HUES64 (cell line): Measurements from ENCODE around the gene MRPS11.
"Not testable (repeated sequence)": the region's sequence is repeated elsewhere in the genome, so short reads cannot be mapped to it uniquely, and the experiment has no call there.

ENCODE experiments used
- H3K27ac ChIP-seq: 2 replicates; pipeline ENCODE4 v1.7.0; 2013; ENCODE audit warnings: low read depth, low read length, inconsistent platforms
- H3K27me3 ChIP-seq: 2 replicates; pipeline ENCODE4 v1.6.1; 2013; ENCODE audit warnings: mild to moderate bottlenecking, low read length; ENCODE audit not compliant: insufficient read depth
- H3K36me3 ChIP-seq: 2 replicates; pipeline ENCODE4 v1.6.1; 2013; ENCODE audit warnings: mild to moderate bottlenecking, low read length; ENCODE audit not compliant: insufficient read depth
- H3K4me1 ChIP-seq: 2 replicates; pipeline ENCODE4 v1.6.1; 2013; ENCODE audit warnings: mild to moderate bottlenecking, low read length, moderate library complexity; ENCODE audit not compliant: insufficient read depth
- H3K4me3 ChIP-seq: 2 replicates; pipeline ENCODE4 v1.5.1; 2013; ENCODE audit warnings: mild to moderate bottlenecking, low read length, moderate library complexity
- H3K9ac ChIP-seq: 2 replicates; pipeline ENCODE4 v1.6.1; 2013; ENCODE audit warnings: mild to moderate bottlenecking, low read depth, low read length
- H3K9me3 ChIP-seq: 2 replicates; pipeline ENCODE4 v1.6.1; 2013; ENCODE audit warnings: low read depth, low read length; ENCODE audit not compliant: insufficient read depth
- WGBS: fragments of 150-250, 120-280 bp; methylation state at CpG from one replicate; pipeline ENCODE4 v1.1.7; 2013; ENCODE audit warnings: missing lambda C conversion rate; 5-methylcytosine and 5-hydroxymethylcytosine counted together

Gene MRPS11

DNA sequence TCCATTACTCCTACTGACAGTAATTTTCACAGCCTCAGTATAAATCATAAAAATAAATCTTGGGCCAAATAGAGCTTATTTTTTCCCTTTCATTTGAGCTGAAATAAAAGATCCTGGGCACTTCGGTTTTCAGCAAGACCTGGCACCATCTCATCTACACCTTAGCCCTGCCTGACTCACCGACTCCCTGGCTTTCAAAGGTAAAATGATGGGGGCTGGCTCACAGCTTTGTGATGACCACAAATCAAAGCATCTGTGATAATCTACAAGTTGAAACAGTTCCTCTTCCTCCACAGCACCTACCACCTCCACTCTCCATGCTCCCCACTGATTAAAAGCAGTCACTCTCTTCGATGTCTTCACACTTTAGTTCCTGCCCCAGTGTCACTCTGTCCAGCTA lies 51.4 kb downstream of the MRPS11 start:
- H3K27me3 ChIP-seq, result no peaks in the 10 kb centered on the region
- WGBS, result 90% methylated on average over 3 of the region's 3 CpGs
- no peak overlapping the region for H3K27ac ChIP-seq
- H3K9me3 ChIP-seq, result no peaks in the 10 kb centered on the region
- H3K36me3 ChIP-seq, result peaks cover 7% of the 10 kb centered on the region; the same call in 1 of the 2 replicates
- H3K4me1 ChIP-seq, result no peaks in the 10 kb centered on the region
- H3K9ac ChIP-seq, result no peak overlapping the region
- no peak overlapping the region for H3K4me3 ChIP-seq

GRCh38 chr15:88524094-88524493 lies 56.6 kb downstream of the MRPS11 start:
- H3K27ac ChIP-seq, H3K9ac ChIP-seq, H3K4me3 ChIP-seq, H3K4me1 ChIP-seq, H3K9me3 ChIP-seq, H3K27me3 ChIP-seq: not testable (repeated sequence)
- peaks cover 27% of the 10 kb centered on the region for H3K36me3 ChIP-seq
- 96% methylated on average over 23 of the region's 23 CpGs for WGBS

- Histone ChIP-seq H3K9me3 (peaks cover 8% of the 10 kb centered on the region), H3K4me3 (no peak overlapping the region), H3K4me1 (no peaks in the 10 kb centered on the region), H3K27me3 (no peaks in the 10 kb centered on the region), H3K36me3 (peaks cover 39% of the 10 kb centered on the region), H3K9ac (no peak overlapping the region), H3K27ac (no peak overlapping the region)
Observed at GRCh38 chr15:88525418-88525817, 57.9 kb downstream of the MRPS11 start.

DNA sequence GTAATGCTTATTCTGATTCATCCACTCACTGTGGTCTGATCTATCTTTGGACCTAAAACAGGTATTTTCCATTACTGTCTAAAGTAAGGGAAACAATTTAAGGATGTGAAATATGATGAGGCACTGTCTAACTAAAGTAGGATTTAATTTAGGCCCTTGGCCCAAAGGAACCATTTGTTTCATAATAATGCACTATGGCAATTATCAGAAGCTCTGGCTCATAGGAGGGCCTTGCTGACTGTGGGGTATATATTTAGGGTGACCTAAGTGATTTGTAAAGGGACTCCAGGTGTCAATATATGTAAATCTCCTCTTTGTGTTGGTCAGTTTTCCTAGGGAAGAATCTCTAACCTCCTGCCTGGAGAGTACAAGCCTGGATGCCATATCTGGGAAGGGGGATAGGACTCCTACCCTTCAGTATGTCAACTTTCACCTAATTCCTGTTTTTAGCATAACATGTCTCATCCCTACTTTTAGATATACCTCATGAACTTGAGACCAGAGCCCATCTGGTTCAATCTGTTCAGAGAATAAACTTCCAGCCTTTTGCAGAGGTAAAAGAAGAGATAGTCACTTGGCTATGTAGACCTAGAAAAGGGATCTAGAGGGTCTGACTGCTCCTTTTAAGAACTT lies 58.9 kb downstream of the MRPS11 start:
- Histone ChIP-seq H3K9ac (no peak overlapping the region), H3K27ac (no peak overlapping the region), H3K36me3 (peaks cover 49% of the 10 kb centered on the region), H3K4me3 (no peak overlapping the region), H3K4me1 (no peaks in the 10 kb centered on the region), H3K9me3 (peaks cover 8% of the 10 kb centered on the region), H3K27me3 (no peaks in the 10 kb centered on the region)

DNA sequence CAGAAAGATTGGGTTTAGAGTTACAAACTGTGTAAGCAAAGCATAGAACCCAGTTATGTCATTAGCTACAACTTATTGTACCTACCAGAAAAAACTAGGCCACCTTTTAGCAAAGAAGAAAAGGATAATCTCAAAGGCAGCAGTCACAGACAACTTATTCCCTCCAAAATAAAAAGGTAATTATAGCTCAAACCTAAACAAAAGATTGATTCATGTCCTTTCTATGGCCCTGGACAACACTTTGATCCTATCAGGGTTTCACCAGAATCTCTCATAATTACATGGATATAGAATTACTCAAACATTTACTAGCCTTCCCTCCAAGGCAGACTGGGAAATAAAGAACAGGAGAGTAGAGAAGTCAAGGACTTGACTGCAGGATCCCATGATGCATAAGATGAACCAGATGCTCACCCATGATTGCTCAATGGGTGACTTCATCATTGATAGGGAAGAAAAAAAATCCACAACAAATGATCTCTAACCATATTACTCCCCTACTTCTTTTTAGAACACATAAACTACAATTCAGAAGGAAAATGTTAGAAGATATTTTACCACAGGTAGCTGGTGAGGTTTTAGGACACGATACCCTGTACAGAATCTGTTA lies 61.6 kb downstream of the MRPS11 start:
- Histone ChIP-seq H3K4me1 (no peaks in the 10 kb centered on the region), H3K27ac (no peak overlapping the region), H3K27me3 (no peaks in the 10 kb centered on the region), H3K9ac (no peak overlapping the region), H3K36me3 (peaks cover 53% of the 10 kb centered on the region), H3K4me3 (no peak overlapping the region), H3K9me3 (peaks cover 8% of the 10 kb centered on the region)
- 97% methylated on average over 1 of the region's 1 CpG for whole genome bisulfite sequencing
